ENCODE results near the gene NPAS3.

Gene NPAS3

DNA sequence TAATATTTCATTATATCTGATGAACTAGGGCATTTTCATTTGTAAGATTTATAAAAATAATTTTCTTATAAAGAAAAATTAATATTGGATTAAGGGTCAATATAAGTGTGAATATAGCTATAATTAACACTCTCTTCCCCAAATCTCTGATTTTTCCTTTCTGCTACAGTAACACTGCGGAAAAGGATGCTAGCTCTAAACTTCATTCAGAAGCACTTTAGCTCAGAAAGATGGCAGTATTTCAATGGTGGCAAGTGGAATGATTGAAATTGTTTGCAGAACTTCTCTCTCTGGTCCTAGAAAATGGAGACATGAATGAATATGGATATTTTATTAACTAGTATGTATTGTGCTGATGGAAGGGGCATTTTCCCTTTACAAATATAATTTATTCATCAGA, 8.4 kb downstream of the NPAS3 start:
- TF ChIP-seq, protein P1, sequence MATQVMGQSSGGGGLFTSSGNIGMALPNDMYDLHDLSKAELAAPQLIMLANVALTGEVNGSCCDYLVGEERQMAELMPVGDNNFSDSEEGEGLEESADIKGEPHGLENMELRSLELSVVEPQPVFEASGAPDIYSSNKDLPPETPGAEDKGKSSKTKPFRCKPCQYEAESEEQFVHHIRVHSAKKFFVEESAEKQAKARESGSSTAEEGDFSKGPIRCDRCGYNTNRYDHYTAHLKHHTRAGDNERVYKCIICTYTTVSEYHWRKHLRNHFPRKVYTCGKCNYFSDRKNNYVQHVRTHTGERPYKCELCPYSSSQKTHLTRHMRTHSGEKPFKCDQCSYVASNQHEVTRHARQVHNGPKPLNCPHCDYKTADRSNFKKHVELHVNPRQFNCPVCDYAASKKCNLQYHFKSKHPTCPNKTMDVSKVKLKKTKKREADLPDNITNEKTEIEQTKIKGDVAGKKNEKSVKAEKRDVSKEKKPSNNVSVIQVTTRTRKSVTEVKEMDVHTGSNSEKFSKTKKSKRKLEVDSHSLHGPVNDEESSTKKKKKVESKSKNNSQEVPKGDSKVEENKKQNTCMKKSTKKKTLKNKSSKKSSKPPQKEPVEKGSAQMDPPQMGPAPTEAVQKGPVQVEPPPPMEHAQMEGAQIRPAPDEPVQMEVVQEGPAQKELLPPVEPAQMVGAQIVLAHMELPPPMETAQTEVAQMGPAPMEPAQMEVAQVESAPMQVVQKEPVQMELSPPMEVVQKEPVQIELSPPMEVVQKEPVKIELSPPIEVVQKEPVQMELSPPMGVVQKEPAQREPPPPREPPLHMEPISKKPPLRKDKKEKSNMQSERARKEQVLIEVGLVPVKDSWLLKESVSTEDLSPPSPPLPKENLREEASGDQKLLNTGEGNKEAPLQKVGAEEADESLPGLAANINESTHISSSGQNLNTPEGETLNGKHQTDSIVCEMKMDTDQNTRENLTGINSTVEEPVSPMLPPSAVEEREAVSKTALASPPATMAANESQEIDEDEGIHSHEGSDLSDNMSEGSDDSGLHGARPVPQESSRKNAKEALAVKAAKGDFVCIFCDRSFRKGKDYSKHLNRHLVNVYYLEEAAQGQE (IDR thresholded peaks at IDR 0.05; ENCODE audit: insufficient replicate concordance, low read depth) = no peak
- no peak for TF ChIP-seq GABPA (IDR thresholded peaks at IDR 0.05; ENCODE audit: low read depth)
- TF ChIP-seq CTCF (IDR thresholded peaks at IDR 0.05; ENCODE audit: insufficient read depth, low read length) = no peak
- TF ChIP-seq SPI1 (IDR thresholded peaks at IDR 0.05; ENCODE audit: borderline replicate concordance, low read depth) = no peak
- no peak for TF ChIP-seq POLR2AphosphoS5 (IDR thresholded peaks at IDR 0.05; ENCODE audit: low read depth)
- no peak overlapping the region for H3K4me3 ChIP-seq (replicated peaks; ENCODE audit: insufficient read depth, low read length)
- no peak for DNase-seq (ENCODE audit: low read depth in 1 of 2, low spot score in 1 of 2)
- peaks cover 2% of the 10 kb centered on the region for H3K27me3 ChIP-seq (ENCODE audit: insufficient read depth, poor library complexity, severe bottlenecking)
- H3K27ac ChIP-seq (replicated peaks) = no peak overlapping the region

- TF ChIP-seq POLR2AphosphoS5 (IDR thresholded peaks at IDR 0.05; ENCODE audit: low read depth) (no peak), SPI1 (IDR thresholded peaks at IDR 0.05; ENCODE audit: borderline replicate concordance, low read depth) (no peak), GABPA (IDR thresholded peaks at IDR 0.05; ENCODE audit: low read depth) (no peak), CTCF (IDR thresholded peaks at IDR 0.05; ENCODE audit: insufficient read depth, low read length) (no peak)
- TF ChIP-seq, protein P1 (IDR thresholded peaks at IDR 0.05; ENCODE audit: insufficient replicate concordance, low read depth) = no peak
- DNase-seq (ENCODE audit: low read depth in 1 of 2, low spot score in 1 of 2) = no peak
- Histone ChIP-seq H3K27ac (replicated peaks) (no peak overlapping the region), H3K4me3 (replicated peaks; ENCODE audit: insufficient read depth, low read length) (no peak overlapping the region), H3K27me3 (ENCODE audit: insufficient read depth, poor library complexity, severe bottlenecking) (peaks cover 2% of the 10 kb centered on the region)
Measured at GRCh38 chr14:32947792-32948191, 9.1 kb downstream of the NPAS3 start.

DNA sequence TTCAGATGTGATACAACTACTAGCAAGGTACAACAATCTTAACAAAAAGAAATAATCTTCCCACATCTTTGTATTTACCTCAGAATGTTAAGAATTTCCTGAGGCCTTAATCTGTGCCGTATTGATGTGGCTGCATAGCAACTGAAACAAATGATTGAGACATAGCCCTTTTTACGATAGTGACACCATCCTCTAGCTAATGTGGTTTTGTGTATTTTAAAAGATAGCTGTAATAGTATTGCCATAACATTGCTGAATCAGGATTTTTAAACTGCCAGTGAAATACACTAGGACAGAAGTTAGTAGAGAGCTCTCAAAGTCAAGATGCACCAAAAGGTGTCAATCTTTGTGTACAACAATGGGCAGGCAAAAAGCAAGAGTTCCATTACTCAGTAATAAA, 11.9 kb downstream of the NPAS3 start:
- H3K4me3 ChIP-seq (replicated peaks; ENCODE audit: insufficient read depth, low read length) = no peak overlapping the region
- no peak overlapping the region for H3K27ac ChIP-seq (replicated peaks)
- H3K27me3 ChIP-seq (ENCODE audit: insufficient read depth, poor library complexity, severe bottlenecking) = peaks cover 2% of the 10 kb centered on the region
- no peak for TF ChIP-seq CTCF (IDR thresholded peaks at IDR 0.05; ENCODE audit: insufficient read depth, low read length)
- TF ChIP-seq POLR2AphosphoS5 (IDR thresholded peaks at IDR 0.05; ENCODE audit: low read depth) = no peak
- no peak for DNase-seq (ENCODE audit: low read depth in 1 of 2, low spot score in 1 of 2)

GRCh38 chr14:32967421-32967820, 28.7 kb downstream of the NPAS3 start:
- H3K4me3 ChIP-seq (replicated peaks; ENCODE audit: insufficient read depth, low read length) = no peak overlapping the region
- no peaks in the 10 kb centered on the region for H3K27me3 ChIP-seq (ENCODE audit: insufficient read depth, poor library complexity, severe bottlenecking)
- H3K27ac ChIP-seq (replicated peaks) = no peak overlapping the region
- no peak for TF ChIP-seq POLR2AphosphoS5 (IDR thresholded peaks at IDR 0.05; ENCODE audit: low read depth)
- TF ChIP-seq SPI1 (IDR thresholded peaks at IDR 0.05; ENCODE audit: borderline replicate concordance, low read depth) = no peak
- TF ChIP-seq, protein P1 (IDR thresholded peaks at IDR 0.05; ENCODE audit: insufficient replicate concordance, low read depth) = no peak
- TF ChIP-seq CTCF (IDR thresholded peaks at IDR 0.05; ENCODE audit: insufficient read depth, low read length) = no peak
- DNase-seq (ENCODE audit: low read depth in 1 of 2, low spot score in 1 of 2) = no peak

All from HL-60 (cell line).